ENCODE measurements around the gene EIF4G1. TPM values are rescaled to one million over a fixed set of nuclear protein-coding genes. Genes with fewer than 3 reads are reported as not detected.

EIF4G1 gene
- total RNA-seq, 1 experiment from 2014 or later = 798 TPM

DNA sequence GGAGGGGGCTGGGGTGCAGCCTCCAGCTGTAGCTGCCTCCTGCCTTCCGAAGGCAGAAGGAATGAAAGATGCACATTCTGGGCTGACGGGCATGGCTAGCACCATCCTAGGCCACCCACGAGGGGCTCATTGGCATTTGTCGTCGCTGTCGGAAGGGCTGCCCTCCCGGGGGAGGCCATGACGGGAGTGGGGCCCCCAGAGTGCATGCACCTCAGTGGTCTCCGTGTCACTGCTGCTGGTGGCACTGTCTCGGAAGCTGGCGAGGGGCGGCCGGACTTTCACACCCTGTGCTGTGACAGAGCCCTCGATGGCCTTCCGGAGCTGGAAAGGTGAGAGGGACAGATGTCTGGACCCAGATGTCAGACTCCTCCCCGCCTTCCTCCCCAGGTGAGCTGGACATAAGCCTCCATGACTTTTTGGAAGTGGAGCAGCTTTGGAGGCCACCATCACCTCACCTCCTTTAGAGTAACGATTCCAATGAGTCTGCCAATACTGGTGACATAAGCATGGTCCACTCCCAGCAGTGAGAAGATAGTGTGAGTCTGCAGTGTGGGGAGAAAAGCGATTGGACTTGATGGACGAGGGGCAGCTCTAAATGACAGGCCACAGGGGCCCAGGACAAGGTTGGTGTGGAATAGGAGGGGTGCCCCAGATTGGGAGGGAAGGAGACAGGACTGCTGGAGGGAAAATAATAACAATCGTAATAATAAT is 32.2 kb downstream of the EIF4G1 start:
- CTCF ChIA-PET = no interaction called here
- H3K9me3 ChIP-seq (ENCODE audit: control insufficient read depth, insufficient read depth, low read depth, low read length) = no peaks in the 10 kb centered on the region
- intact Hi-C loops (cut with micrococcal nuclease; ENCODE audit: unreplicated experiment) = no loop called here

DNA sequence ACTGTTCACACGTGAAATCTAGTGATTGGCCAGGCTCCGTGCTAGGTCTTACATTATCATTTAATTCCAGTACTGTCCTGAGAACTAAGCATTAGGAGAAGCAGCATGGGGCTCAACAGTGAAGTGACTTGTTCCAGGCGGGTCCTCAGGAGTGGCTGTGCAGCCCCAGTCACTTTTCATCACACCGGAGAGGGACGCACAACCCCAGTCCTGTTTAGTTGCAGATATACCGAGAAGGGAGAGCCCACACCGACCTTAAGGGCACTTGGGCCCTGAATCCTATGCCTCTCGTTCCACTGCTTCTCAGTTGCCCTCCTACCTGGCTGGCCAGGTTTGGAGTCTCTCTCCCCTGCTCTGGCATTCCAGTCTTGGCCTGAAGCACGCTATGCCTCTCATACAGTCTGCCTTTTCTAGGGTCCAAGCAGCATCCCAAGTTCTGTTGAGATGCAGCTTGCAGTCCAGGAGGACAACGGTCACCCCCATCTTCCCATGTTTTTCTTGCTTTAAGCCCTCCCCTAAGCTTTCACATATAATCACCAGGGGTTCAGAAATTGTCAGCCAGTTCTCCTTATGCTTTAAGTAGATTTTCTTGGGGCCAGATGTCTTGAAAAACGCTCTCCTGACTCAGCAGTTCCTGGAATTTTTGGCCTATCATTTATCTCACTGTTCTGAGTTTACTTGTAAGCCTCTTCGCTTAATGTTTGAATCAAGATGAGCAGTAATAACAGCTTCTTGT is 33.1 kb downstream of the EIF4G1 start:
- TF ChIP-seq POLR2AphosphoS5 (IDR thresholded peaks at IDR 0.05; ENCODE audit: low read depth, low read length) (no peak), TCF7L2 (IDR thresholded peaks at IDR 0.05; ENCODE audit: low read depth, low read length) (no peak), SIN3A (IDR thresholded peaks at IDR 0.05; ENCODE audit: borderline replicate concordance, insufficient read depth, low read depth, low read length) (no peak)
- TF ChIP-seq, protein P1, sequence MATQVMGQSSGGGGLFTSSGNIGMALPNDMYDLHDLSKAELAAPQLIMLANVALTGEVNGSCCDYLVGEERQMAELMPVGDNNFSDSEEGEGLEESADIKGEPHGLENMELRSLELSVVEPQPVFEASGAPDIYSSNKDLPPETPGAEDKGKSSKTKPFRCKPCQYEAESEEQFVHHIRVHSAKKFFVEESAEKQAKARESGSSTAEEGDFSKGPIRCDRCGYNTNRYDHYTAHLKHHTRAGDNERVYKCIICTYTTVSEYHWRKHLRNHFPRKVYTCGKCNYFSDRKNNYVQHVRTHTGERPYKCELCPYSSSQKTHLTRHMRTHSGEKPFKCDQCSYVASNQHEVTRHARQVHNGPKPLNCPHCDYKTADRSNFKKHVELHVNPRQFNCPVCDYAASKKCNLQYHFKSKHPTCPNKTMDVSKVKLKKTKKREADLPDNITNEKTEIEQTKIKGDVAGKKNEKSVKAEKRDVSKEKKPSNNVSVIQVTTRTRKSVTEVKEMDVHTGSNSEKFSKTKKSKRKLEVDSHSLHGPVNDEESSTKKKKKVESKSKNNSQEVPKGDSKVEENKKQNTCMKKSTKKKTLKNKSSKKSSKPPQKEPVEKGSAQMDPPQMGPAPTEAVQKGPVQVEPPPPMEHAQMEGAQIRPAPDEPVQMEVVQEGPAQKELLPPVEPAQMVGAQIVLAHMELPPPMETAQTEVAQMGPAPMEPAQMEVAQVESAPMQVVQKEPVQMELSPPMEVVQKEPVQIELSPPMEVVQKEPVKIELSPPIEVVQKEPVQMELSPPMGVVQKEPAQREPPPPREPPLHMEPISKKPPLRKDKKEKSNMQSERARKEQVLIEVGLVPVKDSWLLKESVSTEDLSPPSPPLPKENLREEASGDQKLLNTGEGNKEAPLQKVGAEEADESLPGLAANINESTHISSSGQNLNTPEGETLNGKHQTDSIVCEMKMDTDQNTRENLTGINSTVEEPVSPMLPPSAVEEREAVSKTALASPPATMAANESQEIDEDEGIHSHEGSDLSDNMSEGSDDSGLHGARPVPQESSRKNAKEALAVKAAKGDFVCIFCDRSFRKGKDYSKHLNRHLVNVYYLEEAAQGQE (IDR thresholded peaks at IDR 0.05; ENCODE audit: insufficient read depth in 1 of 2, low read depth in 2 of 2, low read length in 1 of 2) = no peak
- TF ChIP-seq, protein P2, sequence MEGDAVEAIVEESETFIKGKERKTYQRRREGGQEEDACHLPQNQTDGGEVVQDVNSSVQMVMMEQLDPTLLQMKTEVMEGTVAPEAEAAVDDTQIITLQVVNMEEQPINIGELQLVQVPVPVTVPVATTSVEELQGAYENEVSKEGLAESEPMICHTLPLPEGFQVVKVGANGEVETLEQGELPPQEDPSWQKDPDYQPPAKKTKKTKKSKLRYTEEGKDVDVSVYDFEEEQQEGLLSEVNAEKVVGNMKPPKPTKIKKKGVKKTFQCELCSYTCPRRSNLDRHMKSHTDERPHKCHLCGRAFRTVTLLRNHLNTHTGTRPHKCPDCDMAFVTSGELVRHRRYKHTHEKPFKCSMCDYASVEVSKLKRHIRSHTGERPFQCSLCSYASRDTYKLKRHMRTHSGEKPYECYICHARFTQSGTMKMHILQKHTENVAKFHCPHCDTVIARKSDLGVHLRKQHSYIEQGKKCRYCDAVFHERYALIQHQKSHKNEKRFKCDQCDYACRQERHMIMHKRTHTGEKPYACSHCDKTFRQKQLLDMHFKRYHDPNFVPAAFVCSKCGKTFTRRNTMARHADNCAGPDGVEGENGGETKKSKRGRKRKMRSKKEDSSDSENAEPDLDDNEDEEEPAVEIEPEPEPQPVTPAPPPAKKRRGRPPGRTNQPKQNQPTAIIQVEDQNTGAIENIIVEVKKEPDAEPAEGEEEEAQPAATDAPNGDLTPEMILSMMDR (IDR thresholded peaks at IDR 0.05) = no peak
- no peaks in the 10 kb centered on the region for H3K9me3 ChIP-seq (ENCODE audit: control insufficient read depth, insufficient read depth, low read depth, low read length)
- in situ Hi-C loops (cut with HindIII; ENCODE audit: low pct_unique_long_range_greater_than_20kb, low sequenced_read_pairs) = no loop called here
- CTCF ChIA-PET = no interaction called here
- intact Hi-C loops (cut with micrococcal nuclease; ENCODE audit: unreplicated experiment) = no loop called here
- H3K4me1 ChIP-seq (ENCODE audit: control insufficient read depth, insufficient read depth, low read length) = peaks cover 6% of the 10 kb centered on the region; the same call in 1 of the 2 replicates
- DNase-seq (ENCODE audit: low read depth, low spot score) (no peak), ATAC-seq (no peak)
- no peak overlapping the region for H3K4me3 ChIP-seq (ENCODE audit: low read depth in 2 of 2, low read length in 2 of 2)
- H3K27ac ChIP-seq (ENCODE audit: low read length) = no peak overlapping the region
- POLR2A ChIA-PET = interaction anchor here (1.0 kb wide), 1 partner anchor 28 kb away, joined by 4 read pairs; no protein-coding TSS in a partner anchor
- BruUV-seq (replicated peaks) = no TSS peak
- H3K27me3 ChIP-seq (ENCODE audit: control insufficient read depth, insufficient read depth, low read length) = no peaks in the 10 kb centered on the region
- H3K36me3 ChIP-seq (ENCODE audit: control insufficient read depth, insufficient read depth, low read length) = no peaks in the 10 kb centered on the region; the same call in 1 of the 2 replicates

More for the DNA sequence above, 32.2 kb downstream of the EIF4G1 start:
- in situ Hi-C loops (cut with HindIII; ENCODE audit: low pct_unique_long_range_greater_than_20kb, low sequenced_read_pairs) = no loop called here
- Histone ChIP-seq H3K27ac (ENCODE audit: low read length) (no peak overlapping the region), H3K27me3 (ENCODE audit: control insufficient read depth, insufficient read depth, low read length) (no peaks in the 10 kb centered on the region), H3K36me3 (ENCODE audit: control insufficient read depth, insufficient read depth, low read length) (no peaks in the 10 kb centered on the region; the same call in 1 of the 2 replicates), H3K4me3 (ENCODE audit: low read depth in 2 of 2, low read length in 2 of 2) (no peak overlapping the region), H3K4me1 (ENCODE audit: control insufficient read depth, insufficient read depth, low read length) (peaks cover 6% of the 10 kb centered on the region; the same call in 1 of the 2 replicates)
- 0 out of 2 replicates have a peak, but pooled peaks have one; percentile 3 for TF ChIP-seq POLR2AphosphoS5 (IDR thresholded peaks at IDR 0.05; ENCODE audit: low read depth, low read length)
- no peak for TF ChIP-seq TCF7L2 (IDR thresholded peaks at IDR 0.05; ENCODE audit: low read depth, low read length)
- TF ChIP-seq, protein P2 (IDR thresholded peaks at IDR 0.05) = no peak
- POLR2A ChIA-PET = no interaction called here
- ATAC-seq (no peak), DNase-seq (ENCODE audit: low read depth, low spot score) (no peak)
- BruUV-seq (replicated peaks) = no TSS peak
